LoVo (cell line): Measurements from ENCODE around the gene RRP9.

Source experiments
- DNase-seq: peaks from one replicate; pipeline ENCODE4 v3.0.0-alpha.2; 2016; ENCODE audit warnings: low spot score

Gene RRP9

DNA sequence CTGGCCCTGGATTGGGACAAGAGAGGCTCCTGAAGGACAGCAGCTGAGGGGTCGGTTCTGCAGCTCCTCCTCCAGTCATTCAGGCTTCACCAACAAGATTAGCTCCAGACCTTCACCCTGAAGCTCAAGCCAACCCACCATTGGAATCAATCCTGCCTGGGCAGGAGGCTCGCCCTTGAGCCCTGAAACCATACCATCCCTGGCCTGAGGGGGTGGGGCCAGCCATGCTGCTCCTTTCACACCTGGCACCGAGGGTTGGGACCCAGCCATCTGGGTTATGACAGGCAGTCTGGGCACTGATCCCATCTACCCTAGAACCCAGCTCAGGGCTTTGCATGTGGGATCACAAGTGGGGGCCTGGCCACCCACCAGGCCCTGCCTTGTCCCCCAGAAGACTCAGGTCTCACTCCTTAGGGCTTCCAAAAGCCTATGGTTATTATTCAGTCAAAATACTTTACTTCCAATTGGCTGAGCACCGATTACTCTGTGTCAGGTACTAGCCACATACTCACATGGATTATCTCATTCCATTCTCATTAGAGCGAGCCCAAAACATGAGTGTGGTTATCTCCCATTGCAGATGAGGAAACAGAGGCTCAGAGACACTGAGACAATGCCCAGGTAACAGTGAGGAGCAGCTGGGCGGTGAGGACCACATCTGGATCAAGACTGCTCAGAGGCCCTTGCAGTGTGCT, 29.0 kb upstream of the RRP9 start:
- DNase-seq, result no peak

DNA sequence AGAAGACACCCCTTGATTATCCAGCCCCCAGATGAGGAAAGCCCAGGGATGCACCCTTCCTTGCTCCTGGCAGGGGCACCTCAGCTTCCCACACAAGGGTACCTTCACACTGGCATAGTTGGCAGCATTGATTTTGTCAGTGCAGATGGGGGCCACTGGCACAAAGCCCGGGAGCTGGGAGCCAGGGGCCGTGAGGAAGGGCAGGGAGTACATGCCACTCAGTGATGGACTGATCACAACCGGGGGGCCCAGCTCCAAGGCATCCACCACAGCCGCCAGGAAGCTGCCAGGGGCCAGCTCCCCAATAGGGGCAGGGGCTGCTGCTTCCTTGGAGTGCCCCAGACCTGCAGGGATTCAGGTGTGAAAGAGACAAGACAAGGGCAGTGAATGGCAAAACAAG, 28.1 kb upstream of the RRP9 start:
- no peak for DNase-seq

DNA sequence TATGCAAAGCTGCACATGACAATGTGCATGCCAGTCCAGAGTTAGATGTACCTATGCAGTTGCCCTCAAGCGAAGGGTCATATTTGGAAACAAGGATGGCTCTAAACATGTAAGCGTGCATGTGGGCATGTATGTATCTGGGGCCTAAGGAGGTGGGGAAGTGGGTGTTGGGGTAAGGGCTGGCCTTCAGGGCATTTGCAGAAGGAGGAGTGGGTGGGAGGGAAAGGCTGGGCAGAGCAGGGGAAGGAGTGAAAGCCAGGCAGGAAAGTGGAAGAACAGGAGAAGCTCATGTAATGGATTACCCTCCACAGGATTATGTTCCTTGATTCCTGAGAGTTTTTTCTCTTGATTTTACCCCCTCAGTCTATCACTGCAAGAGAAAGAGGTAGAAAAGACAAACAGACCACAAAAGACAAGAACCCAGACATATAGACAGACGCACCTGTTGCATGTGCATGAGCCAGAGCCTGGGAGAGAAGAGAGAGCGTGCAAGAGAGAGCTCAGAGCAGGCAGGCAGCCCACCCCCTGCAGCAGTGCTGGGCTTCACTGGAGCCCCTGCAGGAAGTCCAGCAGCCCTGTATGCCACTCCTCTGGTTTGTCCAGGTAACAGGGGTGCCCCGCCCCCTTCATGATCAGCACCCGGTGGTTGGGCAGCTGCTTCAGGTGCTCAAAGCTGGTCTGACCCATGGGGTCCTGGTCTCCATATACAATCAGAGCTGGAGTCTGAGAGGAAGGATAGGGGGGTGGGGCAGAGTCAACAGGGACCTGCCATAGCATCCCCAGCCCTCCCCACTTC, 27.4 kb upstream of the RRP9 start:
- no peak for DNase-seq

DNA sequence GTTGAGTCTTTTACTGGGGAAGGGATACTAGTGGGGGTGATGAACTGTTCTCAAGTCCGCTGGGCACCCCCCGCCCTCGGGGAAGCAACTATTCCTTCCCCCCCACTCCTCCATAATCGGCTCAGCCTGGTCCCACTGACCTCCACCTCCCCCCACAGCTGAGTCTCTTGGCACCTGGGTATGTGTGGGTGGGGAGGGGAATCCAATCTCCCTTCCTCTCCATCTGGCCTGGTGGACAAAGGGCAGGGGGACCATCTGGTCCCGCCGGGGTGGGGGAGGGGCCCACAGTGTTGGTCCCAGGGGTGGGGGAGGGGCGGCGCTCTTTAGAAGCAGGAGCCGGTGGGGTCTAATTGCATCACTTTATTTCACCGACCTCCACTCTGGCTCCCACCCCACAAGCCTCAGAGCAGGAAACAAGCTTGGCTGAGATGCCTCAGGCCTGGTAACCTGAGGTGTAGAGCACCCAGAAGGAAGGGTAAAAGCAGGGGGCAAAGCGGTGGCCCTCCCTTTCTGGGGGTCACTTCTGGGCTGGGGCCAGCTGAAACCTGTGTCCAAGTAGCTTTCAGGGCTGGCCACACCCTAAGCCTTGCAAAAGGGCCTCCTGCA, 26.6 kb upstream of the RRP9 start:
- no peak for DNase-seq

DNA sequence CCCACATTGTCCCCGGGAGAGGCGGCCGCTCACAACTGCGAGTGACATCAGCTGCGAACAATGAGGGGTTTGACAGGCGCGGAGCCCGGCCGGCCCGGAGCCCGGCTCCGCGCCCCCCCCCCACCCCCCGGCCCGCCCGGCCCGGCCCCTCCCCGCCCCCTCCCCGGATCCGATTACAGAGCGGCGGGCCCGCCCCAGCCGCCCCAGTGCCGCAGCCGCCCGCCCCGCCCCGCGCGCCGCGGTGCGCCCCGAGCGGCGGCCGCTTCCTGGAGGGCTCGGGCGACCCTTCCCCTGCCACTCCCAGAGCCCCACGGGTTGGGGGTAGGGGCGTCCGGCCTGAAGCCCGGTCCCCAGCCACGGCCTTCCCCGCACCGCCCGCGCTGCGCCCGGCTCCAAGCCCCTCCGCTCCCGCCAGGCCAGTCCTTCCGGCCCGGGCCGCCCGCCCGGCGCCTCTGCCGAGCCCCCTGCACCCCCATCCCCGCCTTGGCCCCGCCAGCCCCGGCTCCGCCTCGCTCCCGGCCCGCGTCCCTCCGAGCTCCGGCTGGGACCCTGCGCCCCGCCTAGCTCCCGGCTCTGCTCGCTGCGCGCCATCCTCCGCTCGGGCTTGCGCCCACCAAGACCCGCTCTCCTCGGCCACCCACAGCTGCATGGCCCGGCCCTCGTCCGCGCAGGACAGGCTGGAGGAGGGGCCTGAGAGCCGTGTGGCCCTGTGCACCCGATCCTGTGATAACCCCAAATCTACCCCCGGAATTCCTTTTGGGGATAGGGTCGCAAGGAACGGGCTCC, 25.9 kb upstream of the RRP9 start, which contains the start of gene PCBP4:
TSS of gene PCBP4 (minus strand) at position 71 of the 786 bp plus-strand sequence. CDS start 6,214 bp downstream, outside the sequence.
- DNase-seq, result peak; percentile 63

DNA sequence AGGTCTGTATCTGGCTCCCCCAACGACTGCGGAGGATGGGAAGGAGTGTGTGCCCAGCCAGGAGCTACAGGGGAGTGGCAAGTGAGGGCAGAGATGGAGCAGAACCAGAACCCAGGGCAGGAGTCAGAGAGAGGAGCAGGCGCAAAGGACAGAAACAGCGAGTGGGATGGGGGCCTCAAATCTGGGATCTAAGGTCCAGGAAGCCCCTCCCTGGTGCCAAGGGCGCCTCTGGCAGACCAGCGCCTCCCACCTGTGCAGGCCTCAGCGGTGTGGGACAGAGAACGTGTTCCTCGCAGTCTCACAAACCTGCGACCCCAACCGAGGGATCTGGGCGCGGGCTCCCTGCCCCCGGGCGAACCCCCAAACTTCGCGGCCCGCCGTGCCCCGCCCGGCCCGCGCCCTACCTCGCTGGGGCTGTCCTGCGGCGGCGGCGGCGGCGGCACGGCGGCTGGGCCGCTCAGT, 25.2 kb upstream of the RRP9 start:
- DNase-seq, result no peak

DNA sequence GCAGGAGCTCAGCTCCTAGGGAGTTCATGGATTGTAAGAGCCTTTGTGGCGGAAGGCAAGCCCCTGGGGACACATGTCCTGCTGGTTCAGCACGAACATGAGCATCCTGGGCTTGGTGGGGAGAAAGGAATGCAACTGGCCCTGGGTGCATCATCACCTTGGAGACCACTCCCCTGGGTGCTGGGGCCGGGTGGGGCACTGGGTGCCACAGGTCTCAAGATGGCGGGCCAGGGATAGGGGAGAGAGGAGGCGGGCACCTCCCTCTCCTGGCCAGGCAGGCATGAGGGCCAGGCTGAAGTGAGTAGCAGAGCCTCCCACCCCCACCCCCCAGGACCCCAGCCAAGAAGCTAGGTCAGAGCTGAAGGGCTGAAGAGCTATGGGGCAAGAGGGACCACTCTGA, 24.8 kb upstream of the RRP9 start:
- no peak for DNase-seq

DNA sequence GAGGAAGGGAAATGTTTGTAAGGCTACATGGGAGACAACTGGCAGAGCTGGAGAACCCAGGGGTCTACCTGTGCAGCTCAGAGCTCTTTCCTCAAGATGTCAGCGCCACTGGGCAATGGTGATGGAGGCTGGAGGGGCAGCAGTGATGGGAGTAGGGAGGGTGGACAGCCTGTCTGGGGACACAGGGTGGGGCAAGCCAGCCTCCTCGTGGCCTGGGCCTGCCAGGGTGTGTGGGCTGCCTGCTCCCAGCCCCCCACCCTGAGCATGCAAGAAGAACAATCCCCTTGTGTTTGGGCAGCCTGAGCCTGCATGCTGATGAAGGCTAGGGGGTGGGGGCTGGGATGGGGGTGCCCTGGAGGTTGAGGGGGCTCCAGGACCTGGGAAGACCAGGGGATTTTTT, 24.3 kb upstream of the RRP9 start:
- DNase-seq, result no peak

DNA sequence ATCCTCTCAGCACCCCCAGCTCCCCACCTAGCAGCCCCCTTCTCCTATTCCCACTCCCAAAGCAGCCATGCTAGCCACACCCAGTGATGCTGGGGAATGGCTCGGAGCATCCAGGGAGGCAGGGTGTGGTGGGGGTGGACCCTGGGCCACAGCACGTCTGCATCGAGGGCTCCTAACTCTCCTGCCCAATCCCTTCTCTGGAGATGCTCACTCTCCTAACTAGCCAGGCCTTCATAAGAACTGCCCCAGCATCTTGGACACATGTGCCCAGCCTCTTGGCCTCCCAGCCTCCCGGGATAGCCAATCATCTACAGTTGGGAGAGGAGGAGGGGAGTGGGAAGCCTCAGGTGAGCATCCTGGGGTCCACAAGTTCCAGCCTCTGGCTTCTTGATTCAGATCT, 22.8 kb upstream of the RRP9 start:
- DNase-seq, result no peak

DNA sequence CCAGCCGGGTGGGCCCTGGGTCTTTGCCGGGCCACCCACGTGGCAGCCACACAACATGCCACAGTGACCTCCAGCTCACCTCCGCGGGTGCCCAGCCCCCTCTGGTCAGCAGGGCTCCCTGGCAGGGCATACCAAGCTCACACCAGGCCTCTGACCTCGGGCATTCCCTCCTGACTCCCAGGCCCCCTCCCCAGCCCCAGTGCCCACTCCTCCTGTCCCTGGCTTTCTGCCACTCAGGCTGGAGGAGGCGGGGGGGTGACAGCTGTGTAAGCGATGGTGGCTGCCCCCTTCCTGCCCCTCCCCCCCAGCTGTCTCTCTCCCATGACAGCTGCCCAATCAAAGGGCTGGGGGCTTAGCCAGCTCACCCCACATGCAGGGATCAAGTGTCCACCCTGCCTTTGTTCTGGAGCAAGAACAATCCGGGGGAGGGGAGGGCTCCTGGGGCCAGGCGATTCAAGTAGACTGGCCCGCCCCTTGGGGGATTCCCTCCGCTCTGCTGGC, 22.3 kb upstream of the RRP9 start:
- no peak for DNase-seq

DNA sequence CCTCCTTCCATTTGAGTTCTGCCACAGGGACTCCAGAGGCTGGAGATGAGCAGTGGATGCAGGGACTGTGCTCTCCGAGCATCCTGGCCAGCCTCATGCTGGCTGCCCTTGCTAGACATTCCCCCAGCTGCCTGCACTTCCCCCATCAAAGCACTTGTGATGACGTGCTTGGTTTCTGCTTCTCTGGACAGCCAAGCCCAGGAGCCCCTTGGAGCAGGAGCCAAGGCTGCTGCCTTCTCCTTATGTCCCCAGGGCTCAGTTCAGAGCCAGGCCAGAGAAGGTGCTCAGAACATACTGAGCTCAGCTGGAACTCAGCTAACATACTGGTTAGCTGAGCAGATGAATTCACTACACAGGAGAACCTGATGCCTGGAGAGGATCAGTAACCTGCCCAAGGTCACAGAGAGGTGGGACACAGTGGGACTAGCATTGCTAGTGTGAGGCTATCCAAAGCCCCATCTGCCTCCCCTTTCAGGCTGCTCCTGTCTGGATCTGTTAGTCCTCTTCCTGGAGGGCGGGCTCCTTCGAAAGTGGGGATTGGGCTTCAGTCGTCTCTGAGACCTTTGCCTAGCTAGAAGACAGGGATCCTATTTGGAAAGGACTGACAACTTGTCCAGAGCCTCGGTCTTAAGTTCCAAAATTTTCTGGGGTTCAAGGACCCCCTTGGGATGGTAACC, 21.3 kb upstream of the RRP9 start:
- no peak for DNase-seq

DNA sequence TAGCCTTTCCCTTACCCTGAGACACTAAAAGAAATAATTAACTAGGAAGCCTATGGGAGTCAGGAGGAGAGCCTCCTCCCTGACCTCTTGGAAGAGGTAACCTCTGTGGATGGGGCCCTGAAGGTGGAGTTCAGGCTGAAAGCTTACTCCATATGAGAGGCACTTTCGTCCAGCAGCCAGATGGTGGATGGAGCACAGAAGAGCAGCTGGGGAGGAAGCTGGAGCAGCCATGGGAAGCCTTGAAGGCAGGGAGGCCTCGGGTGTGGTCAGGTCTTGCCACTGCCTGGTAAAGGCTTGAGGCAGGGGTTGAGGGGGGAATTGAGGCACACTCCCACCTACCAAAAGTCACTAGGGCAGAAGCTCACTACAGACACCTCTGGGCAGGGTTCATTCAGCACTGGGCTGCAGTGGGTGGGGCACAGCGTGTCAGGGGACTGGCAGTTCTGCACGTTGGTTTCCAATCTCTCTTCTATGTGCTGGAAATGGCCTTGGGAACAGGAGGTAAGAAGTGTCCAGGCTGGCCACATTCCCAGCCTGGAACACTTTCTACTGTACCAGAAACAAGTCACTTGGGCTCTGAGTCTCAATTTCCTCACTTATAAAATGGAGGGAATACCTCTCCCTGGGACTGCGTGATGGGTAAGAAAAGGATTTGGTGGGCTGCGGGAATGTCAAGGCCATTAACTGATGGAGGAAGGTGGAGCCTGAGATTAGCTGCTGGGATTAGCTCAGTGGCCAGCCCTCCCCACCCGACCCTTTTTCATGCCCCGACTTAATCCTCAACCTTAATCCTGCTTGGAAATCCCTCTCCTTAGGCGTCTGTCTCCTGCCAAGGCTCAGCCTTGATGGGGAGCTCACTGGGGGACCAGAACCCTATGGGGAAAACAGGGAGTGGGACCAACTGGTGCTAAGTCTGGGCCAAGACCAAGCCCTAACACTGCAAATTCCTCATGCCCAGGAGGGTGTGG, 20.2 kb upstream of the RRP9 start:
- DNase-seq, result no peak

DNA sequence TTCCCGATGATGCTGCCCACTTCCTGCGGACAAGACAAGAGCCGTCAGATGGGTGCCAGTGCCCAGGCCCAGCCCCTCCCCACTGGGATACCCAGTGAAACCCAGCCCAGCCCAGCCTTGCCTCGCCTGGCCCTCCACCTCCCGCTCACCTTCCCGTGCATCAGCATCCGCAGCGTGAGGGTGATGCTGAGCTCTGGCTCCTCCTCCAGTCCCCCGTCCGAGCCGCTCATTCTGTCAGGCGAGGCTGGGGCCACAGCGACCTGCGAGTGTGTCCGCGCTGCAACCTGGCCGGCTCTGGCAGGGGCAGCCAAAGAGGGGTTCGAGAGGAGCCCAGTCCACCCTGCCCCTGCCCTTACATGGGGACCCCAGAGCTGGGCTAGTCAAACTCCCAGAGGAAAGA, 19.3 kb upstream of the RRP9 start:
- no peak for DNase-seq

DNA sequence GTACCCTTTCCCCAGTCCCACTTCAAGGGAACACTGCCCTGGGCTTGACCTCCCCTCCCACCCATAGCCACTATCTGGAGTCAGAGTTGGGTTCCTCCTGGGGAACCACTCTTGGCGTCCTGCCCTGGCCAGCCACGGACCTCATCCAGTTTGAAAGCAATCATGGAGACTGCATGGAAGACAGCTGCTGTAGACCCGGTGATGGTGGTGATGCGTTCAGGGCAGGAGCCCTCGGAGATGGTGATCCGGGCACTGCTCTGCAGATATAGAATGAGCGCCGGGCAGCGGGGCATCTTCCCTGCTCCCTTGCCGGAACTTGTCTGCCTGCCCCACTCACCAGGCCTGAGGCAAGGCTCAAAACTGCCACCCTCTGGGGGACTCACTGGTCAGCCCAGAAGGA, 18.7 kb upstream of the RRP9 start:
- DNase-seq, result no peak

DNA sequence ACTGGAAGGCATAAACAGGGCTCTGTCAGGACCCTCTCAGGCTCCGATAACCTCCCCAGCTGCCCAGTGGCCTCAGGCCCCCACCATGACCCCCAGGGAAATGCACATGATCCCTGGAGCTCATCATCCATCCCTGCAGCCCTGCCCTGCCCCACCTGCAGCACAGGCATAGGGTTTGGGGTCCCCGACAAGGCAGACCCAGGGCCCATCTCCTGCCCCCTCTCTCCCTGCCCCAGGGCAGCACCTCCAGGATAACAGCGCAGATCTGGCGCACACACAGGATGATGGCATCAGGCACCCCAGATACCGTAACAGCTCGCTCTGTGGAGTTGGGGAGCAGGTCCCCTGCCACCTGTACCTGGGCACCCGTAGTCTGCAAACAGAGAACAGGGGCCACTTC, 17.9 kb upstream of the RRP9 start:
- no peak for DNase-seq

DNA sequence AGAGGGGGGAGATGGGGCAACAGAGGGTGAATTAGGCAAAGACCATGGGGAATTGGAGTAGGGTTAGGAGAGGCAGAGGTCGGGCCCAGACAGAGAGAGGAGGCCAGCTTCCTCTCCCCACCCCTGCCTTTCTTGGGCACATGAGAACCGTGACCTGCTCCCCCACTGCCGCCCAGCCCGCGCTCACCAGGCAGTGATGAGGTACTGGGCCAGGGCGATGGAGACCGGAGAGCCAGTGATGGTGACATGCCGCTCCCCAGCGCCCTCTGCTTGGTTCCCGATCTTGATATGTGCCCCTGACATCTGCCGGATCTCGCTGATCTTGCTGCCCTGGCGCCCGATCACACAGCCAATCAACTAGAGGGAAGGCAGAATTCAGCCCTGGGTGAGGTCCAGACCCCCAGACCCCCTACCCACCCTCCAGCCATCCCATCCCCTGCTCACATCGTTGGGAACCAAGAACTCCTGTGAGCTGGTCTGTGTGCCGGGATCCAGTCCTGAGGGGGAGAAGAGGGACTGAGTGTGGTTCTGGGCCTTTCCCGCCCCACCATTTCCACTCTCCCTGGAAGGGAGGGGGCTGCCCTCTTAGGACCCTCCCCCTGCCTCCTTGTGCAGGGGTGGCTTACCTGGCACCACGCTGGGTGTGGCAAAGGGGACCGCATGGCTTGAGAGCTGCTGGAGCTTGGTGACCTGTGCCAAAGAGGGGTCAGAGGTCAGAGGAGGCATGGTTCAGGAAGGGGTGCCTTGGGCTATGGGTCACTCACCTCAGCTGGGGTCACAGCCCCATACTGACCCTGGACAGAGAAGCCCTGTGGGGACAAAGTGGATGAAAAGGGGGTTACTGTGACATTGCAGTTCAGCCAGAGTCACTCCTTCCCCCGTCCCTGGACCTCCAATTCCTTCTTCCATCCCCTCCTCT, 17.2 kb upstream of the RRP9 start:
- DNase-seq, result no peak

DNA sequence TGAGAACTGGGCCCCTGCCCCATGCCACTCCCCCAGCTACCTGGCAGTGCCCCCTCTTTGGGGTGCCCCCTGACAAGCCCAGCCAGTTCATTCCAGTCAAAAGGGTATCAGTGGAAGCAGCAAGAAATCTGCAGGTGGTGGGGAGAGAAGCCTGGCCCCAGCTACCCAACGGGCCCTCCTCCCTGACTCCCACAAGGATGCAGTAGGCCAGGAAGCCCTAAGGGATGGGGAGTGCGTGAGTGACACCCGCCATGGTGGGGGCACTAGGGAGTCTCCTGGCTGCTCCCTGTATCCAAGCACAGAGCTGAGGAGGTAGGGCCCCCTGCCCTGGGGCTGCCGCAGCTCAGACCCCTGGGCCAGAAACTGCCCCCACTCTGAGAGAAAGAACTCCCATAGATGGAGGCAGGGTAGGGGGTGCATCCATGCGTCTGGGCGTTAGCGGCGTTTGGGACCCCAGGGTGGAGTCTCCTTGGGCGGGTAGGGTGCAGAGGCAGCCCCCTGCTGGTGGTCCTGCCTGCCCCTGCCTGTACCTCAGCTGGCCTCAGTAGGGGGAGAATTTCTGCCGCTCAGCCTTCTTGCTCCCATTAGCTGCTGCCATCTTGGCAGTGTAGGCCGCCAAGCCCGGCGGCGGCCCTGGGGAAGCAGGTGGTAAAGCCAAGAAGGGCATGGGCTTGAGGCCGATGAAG, 16.0 kb upstream of the RRP9 start:
- DNase-seq, result no peak

DNA sequence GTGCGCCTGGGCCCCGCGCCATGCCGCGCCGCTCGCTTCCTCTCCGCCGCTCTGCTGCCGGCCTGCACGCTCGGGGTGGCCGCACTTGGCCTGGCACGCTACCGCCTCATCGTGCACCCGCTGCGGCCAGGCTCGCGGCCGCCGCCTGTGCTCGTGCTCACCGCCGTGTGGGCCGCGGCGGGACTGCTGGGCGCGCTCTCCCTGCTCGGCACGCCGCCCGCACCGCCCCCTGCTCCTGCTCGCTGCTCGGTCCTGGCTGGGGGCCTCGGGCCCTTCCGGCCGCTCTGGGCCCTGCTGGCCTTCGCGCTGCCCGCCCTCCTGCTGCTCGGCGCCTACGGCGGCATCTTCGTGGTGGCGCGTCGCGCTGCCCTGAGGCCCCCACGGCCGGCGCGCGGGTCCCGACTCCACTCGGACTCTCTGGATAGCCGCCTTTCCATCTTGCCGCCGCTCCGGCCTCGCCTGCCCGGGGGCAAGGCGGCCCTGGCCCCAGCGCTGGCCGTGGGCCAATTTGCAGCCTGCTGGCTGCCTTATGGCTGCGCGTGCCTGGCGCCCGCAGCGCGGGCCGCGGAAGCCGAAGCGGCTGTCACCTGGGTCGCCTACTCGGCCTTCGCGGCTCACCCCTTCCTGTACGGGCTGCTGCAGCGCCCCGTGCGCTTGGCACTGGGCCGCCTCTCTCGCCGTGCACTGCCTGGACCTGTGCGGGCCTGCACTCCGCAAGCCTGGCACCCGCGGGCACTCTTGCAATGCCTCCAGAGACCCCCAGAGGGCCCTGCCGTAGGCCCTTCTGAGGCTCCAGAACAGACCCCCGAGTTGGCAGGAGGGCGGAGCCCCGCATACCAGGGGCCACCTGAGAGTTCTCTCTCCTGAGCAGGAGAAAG, 14.4 kb upstream of the RRP9 start:
- DNase-seq, result no peak
